Spleen (tissue), 11 donors: ENCODE data around the gene COLEC12. TPM values are rescaled to one million over a fixed set of nuclear protein-coding genes. Genes with fewer than 3 reads are reported as not detected.
"Not testable (repeated sequence)": the region's sequence is repeated elsewhere in the genome, so short reads cannot be mapped to it uniquely, and the experiment has no call there.

Experiments
- DNase-seq: peaks from one replicate; pipeline ENCODE4 v3.0.0-alpha.2; 2020
- H3K27ac ChIP-seq, 8 donors: fragments of 200-600 bp; sonication (generic) in 7 of 8; 1 replicate in 4 of 8; 2 replicates in 4 of 8; pipeline versions ENCODE4 v1.5.0 to v1.8.0; 2016 to 2021; ENCODE audit warnings: inconsistent platforms in 4 of 8, mild to moderate bottlenecking in 4 of 8, moderate library complexity in 1 of 8
- H3K27me3 ChIP-seq, 7 donors: fragments of 200-600 bp; sonication (generic) in 6 of 7; replicated peaks in 1 of 7; 1 replicate in 4 of 7; 2 replicates in 3 of 7; pipeline versions ENCODE4 v1.5.0 to v1.8.0; 2016 to 2021; ENCODE audit warnings: inconsistent platforms in 3 of 7, mild to moderate bottlenecking in 1 of 7
- H3K36me3 ChIP-seq, 6 donors: fragments of 200-600 bp; sonication (generic) in 5 of 6; 1 replicate in 4 of 6; 2 replicates in 2 of 6; pipeline versions ENCODE4 v1.5.0 to v1.8.0; 2016 to 2021; ENCODE audit warnings: inconsistent platforms in 2 of 6
- H3K4me1 ChIP-seq, 6 donors: fragments of 200-600 bp; sonication (generic) in 5 of 6; 1 replicate in 3 of 6; 2 replicates in 3 of 6; pipeline versions ENCODE4 v1.5.0 to v1.8.0; 2016 to 2021; ENCODE audit warnings: inconsistent platforms in 3 of 6
- H3K4me3 ChIP-seq, 8 donors: fragments of 200-600 bp; sonication (generic) in 7 of 8; 1 replicate in 4 of 8; 2 replicates in 4 of 8; pipeline versions ENCODE4 v1.5.0 to v1.8.0; 2016 to 2021; ENCODE audit warnings: inconsistent platforms in 4 of 8, mild to moderate bottlenecking in 4 of 8, moderate library complexity in 2 of 8
- H3K9me3 ChIP-seq, 8 donors: fragments of 200-600 bp; sonication (generic) in 7 of 8; 1 replicate in 4 of 8; 2 replicates in 4 of 8; pipeline versions ENCODE4 v1.5.0 to v1.8.0; 2016 to 2021; ENCODE audit warnings: inconsistent platforms in 4 of 8
- POLR2A ChIP-seq, 3 donors: fragments of 450-650 bp; IDR thresholded peaks; one replicate each; pipeline ENCODE4 v1.5.1; 2017; ENCODE audit warnings: antibody characterized with exemption in 3 of 3, mild to moderate bottlenecking in 1 of 3
- POLR2AphosphoS5 ChIP-seq, 3 donors: sonication (generic); formaldehyde crosslinking; IDR thresholded peaks; one replicate each; pipeline ENCODE4 v1.5.1; 2017; ENCODE audit warnings: antibody characterized with exemption in 3 of 3
- WGBS, 5 donors: extraction: QIAGEN DNeasy Blood & Tissue Kit in 3 of 5; methylation state at CpG; one replicate each; pipeline versions ENCODE4 v1.1.5 to v1.1.7; 2013 to 2018; 5-methylcytosine and 5-hydroxymethylcytosine counted together
- intact Hi-C: fragments of 100-400 bp; cut with DNase I; formaldehyde crosslinking; loops from one replicate; pipeline ENCODE4 v1.15.0; 2023; ENCODE audit warnings: low total_unique reads
- polyA plus RNA-seq, 3 donors: library from polyadenylated mRNA; stranded (reverse); fragments of 200-250 nt; gene quantifications; one replicate each; pipeline ENCODE4 v1.2.1, GENCODE V29; 2013
- total RNA-seq, 7 donors: library from RNA; depleted of rRNA in 3 of 7; stranded (reverse); fragments of >200 nt in 3 of 7; fragmentation: NEBNext Ultra II Directional in 4 of 7; extraction: Animal tissue kit (Norgen Biotek cat#: 25700) in 4 of 7; gene quantifications; one replicate each; pipeline versions ENCODE4 v1.1.0 to v1.2.1, GENCODE V29; 2016 to 2021
- TF ChIP-seq, protein P1 (sequence below), 11 experiments: fragments of 200-600 bp in 7 of 11; fragments of 450-650 bp in 4 of 11; sonication (generic) in 4 of 11; IDR thresholded peaks in 8 of 11; conservative IDR thresholded peaks in 3 of 11; 1 replicate in 7 of 11; 2 replicates in 4 of 11; pipeline versions ENCODE4 v1.4.0 to v1.8.0; 2016 to 2021; ENCODE audit warnings: antibody characterized with exemption in 11 of 11, inconsistent platforms in 4 of 11, mild to moderate bottlenecking in 1 of 11
- donor health status: healthy with polysubstance abuse.
- donor health status: DM: no; HTN: no; CAD: no; lungs with moderate emphysema.
- donor health status: DM: no; HTN: no; CAD: no.
- donor health status: Bipolar disorder and iron deficiency.
- donor health status: healthy.
- donor health status: DM: no; HTN: no; CAD: no.
- donor health status: DM: yes; HTN: yes; CAD: no.

The COLEC12 gene
- total and polyA plus RNA-seq, 10 donors = 0.13 to 4.5 (median 1.0) TPM

DNA sequence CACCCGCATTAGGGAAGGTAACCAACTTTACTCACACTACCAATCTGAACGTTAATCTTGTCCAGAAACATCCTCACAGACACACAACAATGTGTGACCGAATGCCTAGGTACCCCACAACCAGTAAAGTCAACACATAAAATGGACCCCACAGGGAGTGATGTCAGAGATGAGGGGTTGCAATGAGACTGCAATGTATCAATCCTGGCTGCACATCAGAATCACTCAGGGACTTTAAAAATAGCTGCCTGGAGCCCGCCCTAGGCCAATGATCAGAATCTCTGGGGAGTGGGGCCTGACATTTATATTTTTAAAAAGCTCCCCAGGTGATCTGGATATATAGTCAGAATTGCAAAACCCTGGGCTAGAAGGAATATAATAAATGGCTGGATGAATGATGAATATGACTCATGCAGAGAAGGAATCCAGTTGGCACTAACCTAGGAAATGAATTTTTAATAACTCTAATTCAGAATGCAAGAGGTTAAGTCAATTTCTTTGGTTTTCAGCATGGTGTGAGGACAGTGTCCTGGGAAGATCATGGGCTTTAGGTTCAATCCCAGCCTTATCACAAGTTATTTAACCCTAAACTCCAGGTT lies 92.8 kb downstream of the COLEC12 start:
- Histone ChIP-seq H3K27me3 (no peaks in the 10 kb centered on the region), H3K9me3 (peaks cover 0 to 28% (median 19%) of the 10 kb centered on the region in 8 donors), H3K4me3 (no peak overlapping the region), H3K4me1 (no peaks in the 10 kb centered on the region), H3K27ac (no peak overlapping the region), H3K36me3 (no peaks in the 10 kb centered on the region)
- intact Hi-C loops = no loop called here
- WGBS, 5 donors = 78 to 93% (median 86%) methylated on average over 4 of the region's 4 CpGs
- no peak for DNase-seq
- TF ChIP-seq POLR2AphosphoS5 (IDR thresholded peaks at IDR 0.05) (no peak), POLR2A (IDR thresholded peaks at IDR 0.05) (no peak)
- TF ChIP-seq, protein P1, sequence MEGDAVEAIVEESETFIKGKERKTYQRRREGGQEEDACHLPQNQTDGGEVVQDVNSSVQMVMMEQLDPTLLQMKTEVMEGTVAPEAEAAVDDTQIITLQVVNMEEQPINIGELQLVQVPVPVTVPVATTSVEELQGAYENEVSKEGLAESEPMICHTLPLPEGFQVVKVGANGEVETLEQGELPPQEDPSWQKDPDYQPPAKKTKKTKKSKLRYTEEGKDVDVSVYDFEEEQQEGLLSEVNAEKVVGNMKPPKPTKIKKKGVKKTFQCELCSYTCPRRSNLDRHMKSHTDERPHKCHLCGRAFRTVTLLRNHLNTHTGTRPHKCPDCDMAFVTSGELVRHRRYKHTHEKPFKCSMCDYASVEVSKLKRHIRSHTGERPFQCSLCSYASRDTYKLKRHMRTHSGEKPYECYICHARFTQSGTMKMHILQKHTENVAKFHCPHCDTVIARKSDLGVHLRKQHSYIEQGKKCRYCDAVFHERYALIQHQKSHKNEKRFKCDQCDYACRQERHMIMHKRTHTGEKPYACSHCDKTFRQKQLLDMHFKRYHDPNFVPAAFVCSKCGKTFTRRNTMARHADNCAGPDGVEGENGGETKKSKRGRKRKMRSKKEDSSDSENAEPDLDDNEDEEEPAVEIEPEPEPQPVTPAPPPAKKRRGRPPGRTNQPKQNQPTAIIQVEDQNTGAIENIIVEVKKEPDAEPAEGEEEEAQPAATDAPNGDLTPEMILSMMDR (IDR thresholded peaks at IDR 0.05 in 8 of 11, conservative IDR thresholded peaks at IDR 0.05 in 3 of 11) = no peak

DNA sequence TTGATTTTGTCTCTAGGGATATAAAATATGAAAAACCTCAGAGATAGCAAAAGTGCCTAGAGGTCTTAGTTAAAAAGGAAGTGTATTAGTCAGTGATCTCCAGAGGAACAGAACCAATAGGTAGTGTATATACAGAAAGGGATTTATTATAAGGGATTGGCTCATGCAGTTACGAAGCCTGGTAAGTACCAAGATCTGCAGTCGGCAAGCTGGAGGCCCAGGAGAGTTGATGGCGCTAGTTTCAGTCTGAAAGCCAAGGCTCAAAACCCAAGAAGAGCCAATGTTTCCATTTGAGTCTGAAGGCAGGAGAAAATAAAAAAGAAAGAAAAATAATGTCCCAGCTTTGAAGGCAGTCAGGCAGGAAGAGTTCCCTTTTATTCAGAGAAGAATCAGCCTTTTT lies 93.3 kb downstream of the COLEC12 start:
- TF ChIP-seq, protein P1 (IDR thresholded peaks at IDR 0.05 in 8 of 11, conservative IDR thresholded peaks at IDR 0.05 in 3 of 11) = no peak
- TF ChIP-seq POLR2AphosphoS5 (IDR thresholded peaks at IDR 0.05) (no peak), POLR2A (IDR thresholded peaks at IDR 0.05) (no peak)
- intact Hi-C loops = no loop called here
- H3K36me3 ChIP-seq = no peaks in the 10 kb centered on the region
- H3K27me3 ChIP-seq = no peaks in the 10 kb centered on the region
- H3K27ac ChIP-seq = no peak overlapping the region
- peaks cover 0 to 28% (median 19%) of the 10 kb centered on the region in 8 donors for H3K9me3 ChIP-seq
- no peaks in the 10 kb centered on the region for H3K4me1 ChIP-seq
- DNase-seq = no peak
- 90 to 96% (median 95%) methylated on average over 3 of the region's 3 CpGs for WGBS, 5 donors
- H3K4me3 ChIP-seq = no peak overlapping the region

DNA sequence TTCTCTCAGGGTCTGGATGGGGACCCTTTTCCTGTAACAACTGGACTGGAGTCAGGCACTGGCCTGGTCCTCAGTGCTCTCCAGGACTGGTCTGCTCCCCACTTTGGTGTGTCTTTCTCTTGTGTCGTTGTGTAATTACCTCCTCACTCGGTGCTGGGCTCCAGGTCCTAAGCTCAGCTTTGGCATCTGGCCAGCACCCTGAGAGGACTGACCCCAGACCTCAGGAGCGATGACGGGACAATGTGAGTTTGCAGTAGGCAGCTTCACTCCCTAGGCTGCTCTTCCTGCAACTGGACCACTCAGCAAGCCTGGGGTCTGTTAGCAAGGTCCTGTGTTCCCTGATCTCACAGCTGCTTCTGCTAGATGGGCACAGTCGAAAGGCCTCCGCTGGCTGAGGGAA lies 93.8 kb downstream of the COLEC12 start:
- Histone ChIP-seq H3K27me3 (no peaks in the 10 kb centered on the region), H3K27ac (no peak overlapping the region), H3K4me3 (no peak overlapping the region), H3K4me1 (no peaks in the 10 kb centered on the region), H3K9me3 (peaks cover 0 to 28% (median 19%) of the 10 kb centered on the region in 8 donors), H3K36me3 (no peaks in the 10 kb centered on the region)
- TF ChIP-seq, protein P1 (IDR thresholded peaks at IDR 0.05 in 8 of 11, conservative IDR thresholded peaks at IDR 0.05 in 3 of 11) = no peak
- no peak for TF ChIP-seq POLR2AphosphoS5 (IDR thresholded peaks at IDR 0.05)
- TF ChIP-seq POLR2A (IDR thresholded peaks at IDR 0.05) = no peak
- intact Hi-C loops = no loop called here
- WGBS, 5 donors = 58 to 89% (median 78%) methylated on average over 6 of the region's 6 CpGs
- no peak for DNase-seq

DNA sequence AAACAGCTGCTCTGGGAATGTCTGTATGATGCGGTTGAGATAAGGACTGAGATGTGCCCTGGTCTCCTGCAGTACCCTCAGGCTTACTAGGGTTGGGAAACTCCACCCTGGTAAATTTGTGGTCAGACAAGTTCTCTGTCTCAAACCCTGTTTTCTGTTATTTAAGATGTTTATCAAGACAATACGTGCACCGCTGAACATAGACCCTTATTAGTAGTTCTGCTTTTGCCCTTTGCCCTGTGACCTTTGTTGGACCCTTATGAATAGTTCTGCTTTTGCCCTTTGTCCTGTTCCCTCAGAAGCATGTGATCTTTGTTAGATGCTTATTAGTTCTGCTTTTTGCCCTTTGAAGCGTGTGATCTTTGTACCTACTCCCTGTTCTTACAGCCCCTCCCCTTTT lies 95.5 kb downstream of the COLEC12 start:
- H3K27me3 ChIP-seq, intact Hi-C loops, H3K4me3 ChIP-seq, DNase-seq, H3K36me3 ChIP-seq, H3K4me1 ChIP-seq: not testable (repeated sequence)
- peak overlapping the region in 2 of 8 donors; percentile 28 to 38 for H3K27ac ChIP-seq
- peaks cover 0 to 28% (median 19%) of the 10 kb centered on the region in 8 donors for H3K9me3 ChIP-seq
- 70 to 83% (median 71%) methylated on average over 4 of the region's 4 CpGs for WGBS, 5 donors
